Fibroblast of upper back skin (primary cell): Measurements from ENCODE around the gene RPUSD4.
A peak's percentile ranks its signal among the peaks of the same experiment; 100 is the strongest.

ENCODE experiments used
- DNase-seq: peaks from one replicate; pipeline ENCODE4 v3.0.0-alpha.2; 2013

The RPUSD4 gene

DNA sequence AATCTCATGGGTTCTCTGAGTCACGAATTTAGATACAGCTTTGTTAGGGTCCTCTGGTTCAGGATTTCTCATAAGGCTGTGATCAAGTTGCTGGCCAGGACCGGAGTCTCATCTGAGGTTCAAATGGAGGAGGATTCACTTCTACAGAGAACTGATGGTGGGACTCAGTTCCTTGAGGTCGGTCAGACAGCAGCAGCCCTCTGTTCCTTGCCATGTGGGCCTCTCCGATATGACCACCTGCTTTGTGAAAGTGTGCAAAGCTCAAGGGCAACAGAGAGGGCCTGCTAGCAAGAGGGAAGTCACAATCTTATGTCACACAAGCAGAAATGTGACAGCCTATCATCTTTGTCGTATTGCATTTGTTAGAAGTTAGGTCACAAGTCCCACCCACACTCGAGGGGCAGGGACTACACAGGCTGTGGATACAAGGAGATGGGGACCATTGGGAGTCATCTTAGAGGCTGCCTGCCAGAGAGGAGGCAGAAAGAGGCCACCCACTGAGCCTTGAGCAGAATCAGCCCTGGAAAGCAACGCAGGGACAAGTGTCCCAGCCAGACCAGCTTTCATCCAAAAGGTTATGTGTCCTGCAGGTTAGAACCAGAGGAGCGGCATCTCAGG, 34.5 kb downstream of the RPUSD4 start:
- no peak for DNase-seq

DNA sequence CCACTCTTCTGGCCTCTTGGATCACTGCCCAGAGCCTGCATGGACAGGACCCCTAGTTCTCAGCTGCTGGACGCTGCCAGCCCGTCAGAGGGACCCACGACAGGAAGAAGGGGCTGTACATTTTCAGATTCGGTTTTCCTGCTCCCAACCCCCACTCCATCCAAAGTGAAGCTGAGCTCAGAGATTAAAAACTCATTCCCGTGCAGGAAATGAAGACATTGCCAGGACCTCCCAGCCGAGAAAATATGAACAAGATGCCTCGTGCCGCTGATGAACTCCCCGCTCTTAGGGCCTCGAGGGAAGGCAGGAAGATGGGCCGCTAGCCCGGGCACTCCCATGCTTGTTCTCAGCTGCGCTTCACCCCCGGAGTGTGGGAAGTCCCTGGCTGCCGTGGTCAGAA, 36.1 kb downstream of the RPUSD4 start:
- peak; percentile 57 for DNase-seq

DNA sequence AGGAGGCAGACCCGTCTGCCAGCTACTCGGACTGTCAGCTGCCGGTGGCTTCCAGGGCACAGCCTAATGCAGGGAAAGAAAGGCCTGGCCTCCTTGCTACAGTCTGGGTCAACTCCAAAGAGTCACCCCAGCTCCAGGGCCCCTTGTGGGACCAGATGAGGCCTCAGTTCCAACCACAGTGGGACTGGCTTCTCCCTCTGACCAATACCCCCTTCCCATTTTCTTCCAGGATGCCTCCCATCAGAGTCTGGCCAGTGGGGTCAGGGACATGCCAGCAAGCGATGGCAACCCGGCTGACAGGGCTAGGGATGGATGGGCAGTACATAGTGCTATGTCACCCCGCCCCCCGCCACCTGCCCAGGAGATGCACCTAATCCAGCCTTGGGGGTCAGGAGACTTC, 36.6 kb downstream of the RPUSD4 start:
- DNase-seq, result no peak

- no peak for DNase-seq
Observed at GRCh38 chr11:126173257-126173656, 38.2 kb downstream of the RPUSD4 start.

GRCh38 chr11:126172596-126173038, 38.8 kb downstream of the RPUSD4 start:
- DNase-seq, result peak; percentile 81

DNA sequence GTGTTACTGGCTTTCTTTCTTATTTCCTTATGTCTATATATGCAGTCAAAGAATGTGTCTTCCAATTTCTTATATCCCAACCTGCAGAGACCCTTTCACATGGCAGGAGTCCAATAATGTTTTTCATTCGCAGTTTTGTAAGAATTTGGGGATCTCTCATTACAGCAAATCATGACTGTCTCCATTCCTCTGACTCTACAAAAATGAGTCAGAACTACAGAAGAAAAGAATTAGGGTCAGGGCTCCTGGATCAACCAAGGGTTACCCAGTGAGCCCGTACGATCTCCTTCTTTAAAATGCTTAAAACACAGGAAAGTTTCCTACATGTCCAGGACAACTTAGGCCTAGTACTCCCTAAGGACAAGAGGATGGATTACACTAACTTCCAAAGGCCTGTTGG, 42.2 kb downstream of the RPUSD4 start:
- no peak for DNase-seq

DNA sequence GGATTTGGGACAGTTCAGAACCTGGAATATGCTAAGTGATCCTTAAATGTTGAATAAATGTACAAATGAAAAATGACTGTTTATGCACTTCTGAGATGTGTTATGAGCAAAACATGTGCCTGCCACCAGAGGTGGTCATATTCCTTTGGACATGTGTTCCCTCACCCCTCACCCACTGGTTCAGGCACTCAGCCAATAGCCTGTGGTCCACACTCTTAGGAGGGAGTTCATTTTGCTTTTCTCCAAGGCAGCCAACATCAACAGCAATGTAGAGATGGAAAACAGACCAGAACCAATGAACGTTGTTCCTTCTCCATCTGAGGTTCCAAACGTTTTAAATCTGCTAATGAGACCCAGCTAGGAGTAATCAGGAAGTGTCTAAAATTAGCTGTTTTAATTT, 44.0 kb downstream of the RPUSD4 start:
- DNase-seq, result peak; percentile 21

- no peak for DNase-seq
Observed at GRCh38 chr11:126166413-126166812, 45.0 kb downstream of the RPUSD4 start.

GRCh38 chr11:126165757-126166156, 45.7 kb downstream of the RPUSD4 start:
- no peak for DNase-seq

- no peak for DNase-seq
Observed at GRCh38 chr11:126165311-126165720, 46.1 kb downstream of the RPUSD4 start.

GRCh38 chr11:126164781-126165180, 46.7 kb downstream of the RPUSD4 start:
- no peak for DNase-seq

DNA sequence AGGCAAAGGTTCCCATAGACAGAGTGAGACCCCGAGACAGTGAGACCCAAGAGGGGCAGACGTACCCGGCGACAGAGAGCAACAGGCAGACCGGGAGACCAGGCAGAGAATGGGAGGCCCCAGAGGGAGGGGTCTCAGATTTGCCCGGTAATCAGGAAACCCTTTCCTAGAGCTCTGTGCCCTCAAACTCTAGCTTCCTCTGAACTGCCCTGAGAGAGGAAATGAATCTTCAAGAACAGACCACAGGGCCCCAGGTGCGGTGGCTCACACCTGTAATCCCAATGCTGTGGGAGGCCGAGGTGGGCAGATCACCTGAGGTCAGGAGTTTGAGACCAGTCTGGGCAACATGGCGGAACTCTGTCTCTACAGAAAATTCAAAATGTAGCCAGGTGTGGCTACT, 47.7 kb downstream of the RPUSD4 start:
- DNase-seq, result no peak

DNA sequence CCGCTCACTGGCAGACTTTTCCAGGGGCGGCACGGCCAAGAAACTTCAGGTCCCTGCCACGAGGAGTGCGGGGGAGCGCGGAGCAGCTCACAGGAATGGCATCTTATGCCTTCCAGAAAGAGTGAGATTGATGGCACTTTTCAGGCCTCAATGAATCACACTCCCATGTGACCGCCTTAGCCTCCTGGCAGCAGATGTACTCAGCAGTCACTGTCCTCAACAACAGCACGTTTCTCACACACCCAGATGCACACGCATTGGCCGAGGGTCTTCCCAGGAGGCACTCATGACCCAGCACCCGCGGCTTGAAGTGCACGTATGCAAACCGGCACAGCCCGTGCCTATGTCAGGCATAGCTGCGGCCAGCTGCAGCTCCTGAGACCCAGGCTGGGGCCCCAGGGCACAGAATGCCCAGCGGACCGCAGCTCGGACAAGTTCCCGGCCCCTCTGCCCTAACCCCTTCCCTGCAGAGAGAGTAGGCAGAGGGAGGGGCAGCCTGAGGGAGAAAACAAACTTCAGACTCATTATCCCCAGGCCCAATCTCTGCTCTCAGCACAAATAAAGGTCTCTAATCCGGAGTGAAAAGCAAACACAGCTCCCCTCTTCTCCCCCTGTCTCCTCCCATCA, 48.3 kb downstream of the RPUSD4 start:
- DNase-seq, result peak; percentile 86

DNA sequence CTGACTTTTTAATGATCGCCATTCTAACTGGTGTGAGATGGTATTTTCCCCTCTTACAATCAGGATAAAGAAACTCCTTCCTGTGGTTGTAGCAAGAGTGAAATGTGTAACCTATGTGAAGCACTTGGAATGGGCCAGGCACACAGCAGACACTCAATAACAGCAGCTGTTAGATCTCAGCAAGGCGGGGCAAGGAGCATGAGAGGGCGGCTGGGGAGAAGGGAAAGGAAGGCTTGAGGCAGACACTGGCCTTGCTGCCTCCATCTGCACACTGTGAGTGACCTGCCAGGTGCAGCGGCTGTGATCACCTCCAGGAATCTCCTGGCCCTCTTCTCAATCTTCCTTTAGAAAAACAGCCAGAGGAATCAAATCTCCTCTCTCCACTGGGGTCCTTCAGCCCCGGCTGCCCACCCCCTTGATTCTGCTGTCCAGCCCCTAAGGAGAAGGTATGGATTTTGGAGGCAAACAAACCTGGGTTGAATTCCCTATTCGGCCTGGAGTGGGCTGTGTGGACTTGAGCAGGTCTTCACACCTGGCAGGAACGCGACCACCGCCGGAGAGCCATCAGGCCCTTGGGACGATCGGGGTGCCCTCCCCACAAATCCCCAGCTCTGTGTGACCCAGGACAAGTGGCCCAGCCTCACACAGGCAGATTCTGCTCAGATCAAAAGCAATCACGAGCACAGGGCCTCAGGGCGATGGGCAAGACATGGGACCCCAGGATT, 49.0 kb downstream of the RPUSD4 start:
- DNase-seq, result no peak

- no peak for DNase-seq
Observed at GRCh38 chr11:126161023-126161391, 50.4 kb downstream of the RPUSD4 start.

DNA sequence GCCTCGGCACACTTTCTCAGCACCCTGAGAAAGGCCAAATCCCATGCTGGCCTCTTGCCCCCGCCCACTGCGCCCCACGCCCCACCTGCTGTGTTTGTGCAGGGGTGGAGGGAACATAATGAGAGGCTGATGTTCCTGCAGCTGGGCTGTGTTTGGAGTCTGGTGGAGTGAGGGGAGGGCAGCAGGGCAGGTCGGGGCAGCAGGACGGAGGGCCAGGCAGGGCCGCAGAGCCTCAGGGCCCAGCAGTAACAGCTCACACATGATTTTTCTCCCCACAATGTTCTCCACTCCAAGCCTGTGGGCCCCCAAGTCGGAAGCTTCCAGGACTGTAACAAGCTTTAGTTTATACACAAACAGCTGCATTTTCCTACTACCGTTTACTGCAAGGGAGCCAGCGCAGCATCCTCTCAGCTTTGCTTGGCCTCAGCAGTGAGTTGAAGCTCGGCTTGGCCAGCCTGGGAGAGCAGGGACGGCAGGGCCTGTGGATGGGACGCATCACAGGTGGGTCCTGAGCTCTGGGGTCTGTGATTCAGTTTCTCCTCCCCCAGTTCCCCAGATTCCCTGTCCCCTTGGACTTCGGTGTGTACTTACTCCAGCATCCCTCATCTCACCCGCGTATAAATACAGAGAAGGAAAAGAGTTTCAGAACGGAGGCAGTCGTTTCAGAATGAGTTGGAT, 51.0 kb downstream of the RPUSD4 start:
- DNase-seq, result no peak

DNA sequence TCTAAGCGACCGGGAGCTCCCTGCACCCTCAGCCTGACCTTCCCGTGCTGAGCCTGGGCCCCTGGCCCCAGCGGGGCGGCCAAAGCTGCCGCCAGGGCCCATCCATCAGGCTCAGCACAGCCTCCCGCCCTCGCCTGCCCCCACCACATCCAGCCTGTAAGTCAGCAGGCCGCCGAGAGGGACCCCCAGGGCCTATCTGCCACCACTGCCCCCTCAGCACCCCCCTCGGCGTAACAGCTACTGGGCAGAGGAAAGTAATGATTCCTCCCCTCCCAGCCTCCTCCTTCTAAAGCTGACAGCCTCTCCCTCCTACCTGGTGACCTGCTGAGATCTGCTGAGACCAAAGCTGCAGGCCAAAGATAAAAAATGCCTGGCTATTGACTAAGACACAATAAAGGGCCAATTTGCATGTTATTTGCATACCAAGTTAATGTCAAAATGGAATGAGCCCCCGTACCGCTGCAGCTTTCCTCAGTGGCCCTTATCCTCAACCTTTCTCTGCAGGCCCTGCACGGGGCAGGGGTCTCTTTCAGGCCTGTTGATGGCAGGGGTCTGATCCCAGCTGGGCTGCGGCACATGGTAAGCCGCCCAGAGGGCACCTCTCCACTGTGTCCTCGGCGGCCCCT, 51.6 kb downstream of the RPUSD4 start:
- DNase-seq, result no peak

- DNase-seq, result no peak
Observed at GRCh38 chr11:126158054-126158791, 53.2 kb downstream of the RPUSD4 start.

GRCh38 chr11:126157326-126158030, 54.0 kb downstream of the RPUSD4 start:
- DNase-seq, result no peak

GRCh38 chr11:126156814-126157213, 54.6 kb downstream of the RPUSD4 start:
- DNase-seq, result no peak

GRCh38 chr11:126155402-126156187, 55.9 kb downstream of the RPUSD4 start:
- no peak for DNase-seq
